HCEC 1CT (cell line): ENCODE measurements around the gene NBDY.

Experiments
- DNase-seq: peaks from one replicate; pipeline ENCODE4 v3.0.0-alpha.2; 2017

NBDY gene

GRCh38 chrX:56787734-56788152 lies 58.7 kb downstream of the NBDY start:
- no peak for DNase-seq

DNA sequence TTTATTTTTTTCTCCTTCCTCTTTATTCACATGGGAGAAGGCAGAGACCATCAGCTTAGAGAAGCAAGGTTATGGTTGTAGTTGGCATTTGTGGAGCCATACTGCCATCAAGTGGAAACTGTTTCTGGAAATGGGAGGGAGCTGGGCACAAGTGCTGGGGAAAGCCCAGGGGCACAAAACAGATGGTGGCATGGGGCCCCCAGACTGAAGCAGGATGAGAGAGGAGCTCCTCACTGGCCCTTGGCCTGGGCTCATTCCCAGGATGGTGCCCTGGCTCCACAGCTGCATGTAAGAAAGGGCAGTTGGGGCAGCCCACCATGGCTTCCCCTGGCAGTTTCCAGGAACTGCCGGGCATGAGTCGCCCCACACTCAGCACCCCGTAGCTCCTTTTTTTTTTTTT lies 59.2 kb downstream of the NBDY start:
- DNase-seq = no peak

- DNase-seq = no peak
Observed at GRCh38 chrX:56788717-56789122, 59.7 kb downstream of the NBDY start.

DNA sequence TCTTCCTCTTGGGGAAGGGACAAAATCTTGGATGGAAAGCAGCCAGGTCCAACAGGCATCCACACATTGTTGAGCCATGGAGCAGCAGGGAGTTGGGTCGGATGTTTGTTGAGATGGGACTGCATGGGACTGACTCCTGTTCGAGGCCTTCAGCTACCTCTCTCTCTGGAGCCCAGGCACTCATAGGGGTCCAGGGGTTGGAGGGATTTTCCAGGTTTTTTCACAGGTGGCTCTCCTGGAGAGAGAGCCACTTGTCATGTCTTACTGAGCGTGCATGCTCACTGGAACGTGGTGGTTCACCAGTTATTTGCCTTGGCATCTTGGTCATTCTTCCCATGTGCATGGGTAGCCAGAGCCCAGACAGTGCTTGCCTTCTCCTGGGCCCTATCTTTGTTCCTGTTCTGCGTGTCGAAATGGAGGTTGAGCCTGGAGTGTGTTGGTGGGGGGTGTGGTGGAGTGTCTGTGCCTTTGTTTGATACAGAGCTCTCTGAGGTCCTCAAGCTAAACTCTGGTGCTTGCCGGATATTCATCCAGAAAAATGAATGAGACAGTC lies 60.6 kb downstream of the NBDY start:
- no peak for DNase-seq

DNA sequence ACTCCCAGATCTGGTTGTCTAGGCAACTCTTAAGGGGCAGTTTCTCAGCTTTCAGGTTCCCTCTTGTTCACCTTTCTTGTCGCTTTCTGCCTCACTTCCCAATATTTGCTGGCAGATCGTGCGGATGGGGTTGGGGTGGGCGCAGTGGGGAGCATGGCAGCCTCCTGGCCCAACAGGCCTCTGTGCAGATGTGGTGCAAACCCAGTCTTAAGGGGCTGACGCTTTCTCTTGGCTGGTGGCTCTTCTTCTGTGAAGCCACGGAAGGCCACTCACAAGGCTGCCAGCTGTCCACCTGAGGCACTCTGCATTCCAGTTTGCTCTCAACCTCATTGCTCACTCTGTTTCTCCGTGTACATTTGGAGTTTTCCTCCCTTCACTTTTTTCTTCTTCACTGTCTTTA lies 61.7 kb downstream of the NBDY start:
- no peak for DNase-seq

- no peak for DNase-seq
Observed at GRCh38 chrX:56791456-56791855, 62.4 kb downstream of the NBDY start.

DNA sequence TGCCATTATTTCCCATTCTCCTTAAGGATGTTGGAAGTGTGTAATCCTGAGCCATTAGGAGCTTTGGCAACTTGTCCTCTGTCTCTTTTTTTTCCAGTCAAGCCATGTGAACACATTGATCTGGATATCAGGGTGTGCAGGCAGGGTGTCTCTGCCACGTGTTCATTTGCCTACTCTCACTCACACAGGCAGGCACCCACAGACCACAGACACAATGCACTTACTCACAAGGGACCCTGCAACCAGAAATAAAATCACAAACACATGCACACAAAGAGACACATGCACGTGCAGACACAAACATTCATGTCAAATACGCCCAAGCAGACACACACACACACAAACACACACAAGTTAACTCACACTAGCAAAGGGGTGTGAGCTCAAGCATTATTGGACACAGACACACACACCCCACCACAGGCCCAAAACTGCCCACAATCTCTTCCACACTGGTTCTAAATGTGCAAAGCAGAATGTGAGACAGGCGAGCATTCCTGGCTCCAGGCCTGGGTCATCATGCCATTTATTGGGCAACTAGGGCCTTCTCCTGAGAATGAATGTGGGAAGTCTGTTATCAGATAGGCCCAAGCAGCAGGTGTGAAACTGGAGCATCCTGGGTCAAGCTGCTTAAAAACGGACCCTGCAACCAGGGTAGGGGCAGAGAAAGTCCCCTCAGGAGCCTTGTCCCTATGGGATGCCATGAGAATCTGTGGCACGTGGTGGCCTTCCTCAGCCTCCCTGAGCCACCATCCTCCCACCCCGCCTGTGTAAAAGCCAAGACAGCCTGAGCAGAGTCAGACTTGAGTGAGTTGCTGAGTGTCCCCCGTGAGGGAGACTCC lies 63.4 kb downstream of the NBDY start:
- no peak for DNase-seq

GRCh38 chrX:56793112-56793430 lies 64.0 kb downstream of the NBDY start:
- no peak for DNase-seq

- peak; percentile 9 for DNase-seq
Observed at GRCh38 chrX:56793521-56794320, 64.7 kb downstream of the NBDY start.

DNA sequence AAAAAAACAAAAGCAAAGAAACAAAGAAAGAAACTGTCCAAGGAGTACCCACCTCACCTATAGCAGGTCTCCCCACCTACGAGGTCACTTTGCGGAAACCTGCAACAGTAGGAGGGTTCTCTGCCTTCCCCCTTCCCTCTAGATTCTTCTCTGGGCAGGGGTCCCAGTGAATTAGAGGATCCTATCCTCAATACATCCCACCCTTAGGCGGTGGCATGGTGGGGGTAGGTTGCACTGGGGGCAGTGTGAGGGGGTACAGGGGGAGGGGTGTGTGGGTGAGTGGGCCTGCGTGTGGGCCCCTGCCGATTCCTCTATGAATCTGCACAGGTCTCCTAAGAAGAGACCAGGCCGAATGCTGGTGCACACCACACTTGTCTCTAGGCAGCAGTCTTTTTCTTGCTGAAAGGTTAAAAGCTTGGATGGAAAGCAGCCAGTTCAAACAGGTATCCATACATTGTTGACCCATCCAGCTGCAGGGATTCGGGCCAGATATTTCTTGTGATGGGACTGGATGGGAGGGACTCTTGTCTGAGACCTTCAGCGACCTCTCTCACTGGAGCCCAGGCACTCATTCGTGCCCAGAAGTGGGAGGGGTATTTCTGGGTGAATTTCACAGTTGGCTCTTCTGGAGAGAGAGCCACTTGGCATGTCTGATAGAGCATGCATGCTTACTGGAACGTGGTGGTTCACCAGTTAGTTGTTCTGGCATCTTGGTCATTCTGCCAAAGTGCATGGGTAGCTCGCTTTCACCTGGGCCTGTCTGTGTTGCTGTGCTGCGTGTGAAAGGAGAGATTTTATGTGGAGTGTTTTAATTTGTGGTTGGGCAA lies 65.6 kb downstream of the NBDY start:
- DNase-seq = no peak

DNA sequence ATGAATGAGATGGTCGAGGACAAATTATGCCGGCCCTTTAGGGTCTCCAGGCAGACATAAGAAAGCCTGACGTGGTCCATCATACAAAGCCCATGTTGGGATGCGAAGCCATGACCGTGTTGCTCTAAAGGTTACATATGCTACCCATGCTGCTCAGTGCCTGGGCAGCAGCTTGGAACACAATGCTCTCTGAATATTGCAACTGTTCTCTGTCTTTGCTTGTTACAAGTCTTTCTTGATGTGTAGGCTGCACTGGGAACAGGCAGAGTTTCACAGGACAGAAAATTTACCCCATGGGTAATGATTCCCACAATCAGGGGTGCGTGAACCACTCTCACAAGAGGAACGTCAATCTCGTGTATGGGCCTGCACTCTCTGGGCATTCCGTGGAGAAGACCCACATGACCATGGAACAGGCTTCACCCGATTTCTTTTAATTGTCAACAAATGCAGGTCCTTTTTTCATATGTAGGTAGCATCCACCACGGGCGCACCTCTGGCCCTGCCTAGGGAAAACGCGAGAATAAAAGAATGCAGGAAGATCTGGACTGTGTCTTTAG lies 66.3 kb downstream of the NBDY start:
- no peak for DNase-seq

GRCh38 chrX:56796641-56797395 lies 67.8 kb downstream of the NBDY start:
- DNase-seq = no peak

GRCh38 chrX:56797574-56798338 lies 68.7 kb downstream of the NBDY start:
- no peak for DNase-seq

DNA sequence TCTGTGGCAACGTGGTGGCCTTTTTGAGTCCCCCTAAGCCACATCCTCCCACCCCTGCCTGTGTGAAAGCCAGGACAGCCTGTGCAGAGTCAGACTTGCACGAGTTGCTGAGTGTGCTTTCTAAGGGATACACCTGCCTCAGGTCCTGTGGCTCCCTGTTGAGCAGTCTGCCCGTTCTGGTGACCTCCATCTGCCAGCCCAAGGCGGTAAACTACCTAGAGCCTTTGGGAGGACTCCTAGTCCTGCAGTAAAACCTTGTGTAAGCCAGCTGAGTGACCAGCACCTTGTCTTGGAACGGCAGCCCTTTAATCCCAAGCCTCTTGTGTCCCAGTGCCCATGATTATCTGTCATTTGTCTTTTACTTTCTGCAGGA lies 69.3 kb downstream of the NBDY start:
- no peak for DNase-seq

DNA sequence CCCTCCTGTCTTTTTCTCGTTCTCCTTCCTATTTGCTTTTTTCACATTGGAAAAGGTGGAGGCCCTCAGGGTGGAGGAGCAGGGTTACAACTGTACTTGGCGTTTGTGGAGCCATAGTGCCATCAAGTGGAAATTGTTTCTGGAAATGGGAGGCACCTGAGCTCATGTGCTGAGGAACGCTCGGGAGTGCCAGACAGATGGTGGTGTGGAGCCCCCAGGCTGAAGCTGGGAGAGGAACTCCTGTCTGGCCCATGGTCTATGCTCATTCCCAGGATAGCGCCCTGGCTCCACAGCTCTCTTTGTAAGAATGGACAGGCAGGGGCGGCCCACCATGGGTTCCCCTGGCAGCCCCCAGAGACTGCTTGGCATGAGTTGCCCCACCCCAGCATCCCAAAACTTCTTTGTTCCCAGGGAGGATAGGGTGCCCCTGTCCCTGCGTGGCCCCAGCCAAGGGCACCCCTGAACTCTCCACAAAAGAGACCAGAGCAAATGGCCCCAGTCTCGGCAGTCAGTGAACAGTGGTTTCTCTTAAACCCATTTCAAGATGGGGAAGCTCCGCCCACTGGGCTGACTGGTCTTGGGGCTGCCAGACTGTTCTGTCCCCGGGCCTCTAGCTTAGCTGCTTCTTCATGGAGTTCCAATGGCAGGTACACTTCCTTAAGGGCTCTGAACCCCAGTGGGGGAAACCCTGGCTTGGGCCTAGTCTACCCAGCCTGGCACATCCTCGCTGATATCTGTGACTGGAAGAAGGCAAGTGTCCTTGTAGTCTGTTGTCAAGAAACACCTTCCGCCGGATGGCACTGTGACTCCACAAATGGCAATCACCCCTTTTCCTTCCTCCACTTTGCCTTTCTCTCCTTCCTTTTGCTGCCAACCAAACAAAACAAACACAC lies 70.1 kb downstream of the NBDY start:
- no peak for DNase-seq

DNA sequence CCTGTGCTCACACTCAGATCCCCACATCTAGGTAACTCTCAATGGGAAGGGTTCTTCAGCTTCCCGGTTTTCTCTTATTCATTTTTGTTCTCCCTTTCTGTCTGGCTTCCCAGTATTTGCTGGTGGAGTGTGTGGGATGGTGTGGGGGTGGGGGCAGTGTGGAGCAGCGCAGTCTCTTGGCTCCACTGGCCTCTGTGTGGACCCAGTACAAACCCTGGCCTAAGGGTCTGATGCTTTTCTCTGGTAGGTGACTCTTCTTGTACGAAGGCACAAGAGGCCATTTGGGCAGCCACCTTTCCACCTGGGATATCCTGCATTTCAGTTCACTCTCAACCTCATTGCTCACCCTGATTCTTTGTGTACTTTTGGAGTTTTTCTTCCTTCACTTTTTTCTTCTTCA lies 71.3 kb downstream of the NBDY start:
- no peak for DNase-seq

DNA sequence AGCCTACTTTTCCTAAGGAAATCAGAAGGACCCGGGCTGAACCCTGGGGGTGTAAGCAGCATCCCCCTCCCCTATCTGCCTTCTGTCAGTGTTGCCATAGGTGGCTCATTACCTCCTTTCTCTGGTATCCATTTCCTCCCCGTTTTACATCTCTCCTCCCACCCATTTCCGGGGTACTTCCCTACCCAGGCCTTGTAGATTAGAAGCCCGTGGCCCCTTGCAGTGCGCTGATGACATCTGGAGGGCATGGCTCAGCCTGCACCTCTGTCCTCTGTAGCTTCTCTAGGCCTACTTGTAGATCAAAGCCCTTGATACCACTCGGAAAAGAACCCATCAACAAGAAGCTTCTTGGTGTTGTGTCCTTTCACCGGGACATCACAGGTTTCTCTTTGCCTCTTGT lies 71.8 kb downstream of the NBDY start:
- DNase-seq = no peak

- DNase-seq = no peak
Observed at GRCh38 chrX:56802428-56802827, 73.4 kb downstream of the NBDY start.

- DNase-seq = no peak
Observed at GRCh38 chrX:56802921-56803849, 74.1 kb downstream of the NBDY start.
